ENCODE data around the gene PRKCA. TPM values are rescaled to one million over a fixed set of nuclear protein-coding genes. Genes with fewer than 3 reads are reported as not detected.

PRKCA gene
- total RNA-seq, 2 donors from 2014 or later: 8.3 to 26.5 TPM

DNA sequence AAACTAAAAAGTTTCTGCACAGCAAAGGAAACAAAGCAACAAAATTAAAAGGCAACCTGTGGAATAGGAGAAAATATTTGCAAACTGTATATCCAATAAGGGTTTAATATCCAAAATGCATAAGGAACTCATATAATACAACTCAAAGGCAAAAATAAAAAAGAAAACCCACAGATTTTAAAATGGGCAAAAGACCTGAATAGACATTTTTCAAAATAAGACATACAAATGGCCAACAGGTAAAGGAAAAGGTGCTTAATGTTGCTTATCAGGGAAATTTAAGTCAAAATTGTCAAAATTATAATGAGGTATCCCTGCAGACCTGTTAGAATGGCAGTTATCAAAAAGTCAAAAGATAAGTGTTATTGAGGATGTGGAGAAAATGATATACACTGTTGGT lies 399.0 kb downstream of the PRKCA start:
- H3K27me3 ChIP-seq (replicated peaks; ENCODE audit: insufficient read depth): no peaks in the 10 kb centered on the region
- H3K36me3 ChIP-seq: no peaks in the 10 kb centered on the region
- H3K9me3 ChIP-seq: no peaks in the 10 kb centered on the region
- intact Hi-C loops (cut with DNase I): no loop called here
- no peak for DNase-seq (ENCODE audit: low spot score)
- no peak overlapping the region for H3K4me3 ChIP-seq
- no peaks in the 10 kb centered on the region for H3K4me1 ChIP-seq (replicated peaks)
- no peak overlapping the region for H3K27ac ChIP-seq
- TF ChIP-seq POLR2A (IDR thresholded peaks at IDR 0.05) (no peak), POLR2AphosphoS5 (IDR thresholded peaks at IDR 0.05) (no peak), CTCF (IDR thresholded peaks at IDR 0.05) (no peak)

DNA sequence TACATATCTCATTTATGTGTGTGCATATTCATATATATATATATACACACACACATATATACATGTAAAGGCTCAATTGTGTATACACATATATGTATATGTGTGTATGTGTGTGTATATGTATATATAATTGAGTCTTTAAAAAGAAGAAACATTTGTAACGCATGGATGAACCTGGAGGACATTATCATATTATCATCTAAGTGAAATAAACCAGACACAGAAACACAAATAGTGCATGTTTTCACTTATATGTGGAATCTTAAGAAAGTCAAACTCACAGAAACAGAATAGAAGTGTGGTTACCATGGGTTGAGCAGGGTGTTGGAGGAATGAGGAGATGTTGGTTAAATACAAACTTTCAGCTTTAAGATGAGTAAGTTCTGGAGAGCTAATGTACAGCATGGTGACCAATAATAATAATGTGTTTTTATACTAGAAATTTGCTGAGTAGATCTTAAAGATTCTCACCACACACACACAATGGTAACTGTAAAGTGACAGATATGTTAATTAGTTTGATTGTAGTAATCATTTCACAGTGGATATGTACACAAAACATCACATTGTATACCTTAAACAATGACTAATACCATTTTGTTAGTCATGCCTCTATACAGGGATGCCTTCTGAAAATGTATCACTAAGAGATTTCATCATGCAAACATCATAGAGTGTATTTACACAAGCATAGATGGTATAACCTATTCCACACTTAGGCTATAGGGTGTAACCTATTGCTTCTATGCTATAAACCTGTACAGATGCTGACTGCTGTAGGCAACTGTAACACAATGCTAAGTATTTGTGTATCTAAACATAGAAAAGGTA lies 399.9 kb downstream of the PRKCA start:
- no peak overlapping the region for H3K4me3 ChIP-seq
- H3K36me3 ChIP-seq: no peaks in the 10 kb centered on the region
- no peak overlapping the region for H3K27ac ChIP-seq
- intact Hi-C loops (cut with DNase I): no loop called here
- H3K27me3 ChIP-seq (replicated peaks; ENCODE audit: insufficient read depth): no peaks in the 10 kb centered on the region
- DNase-seq (ENCODE audit: low spot score): no peak
- no peaks in the 10 kb centered on the region for H3K9me3 ChIP-seq
- no peak for TF ChIP-seq CTCF (IDR thresholded peaks at IDR 0.05)
- TF ChIP-seq POLR2AphosphoS5 (IDR thresholded peaks at IDR 0.05): no peak
- no peak for TF ChIP-seq POLR2A (IDR thresholded peaks at IDR 0.05)
- H3K4me1 ChIP-seq (replicated peaks): no peaks in the 10 kb centered on the region
- WGBS: 97% methylated on average over 1 of the region's 1 CpG

DNA sequence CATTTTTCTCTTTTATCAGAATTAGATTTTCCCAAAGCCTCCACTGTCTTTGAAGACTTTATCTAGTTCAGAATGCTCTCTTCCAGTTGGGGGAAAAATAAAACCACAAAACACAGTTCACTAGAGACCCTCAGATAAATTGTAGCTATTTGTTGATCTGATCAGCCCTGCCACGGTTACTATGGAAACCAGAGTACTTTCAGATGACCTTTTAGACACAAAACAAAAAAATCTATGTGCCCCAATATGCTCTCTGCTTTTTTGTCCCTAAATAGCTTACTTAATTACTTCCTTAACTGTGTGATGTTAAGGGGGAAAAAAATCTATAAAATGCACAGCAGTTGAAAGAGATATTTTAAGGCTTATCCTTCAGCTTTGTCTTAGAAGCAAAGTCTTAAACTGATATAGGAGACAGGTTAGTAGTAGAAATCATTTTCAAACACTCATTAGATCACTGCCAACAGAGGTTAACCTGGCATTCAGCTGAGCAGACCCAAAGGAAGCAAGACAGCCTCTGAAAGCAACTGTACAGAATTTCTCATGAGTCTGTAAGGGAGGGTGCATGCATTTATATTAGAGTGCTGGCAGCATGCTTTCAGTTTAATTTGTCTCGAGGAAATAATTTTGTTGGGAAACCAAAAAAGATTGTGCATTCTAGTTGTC lies 402.6 kb downstream of the PRKCA start:
- 36% methylated on average over 2 of the region's 2 CpGs for WGBS
- no peak for TF ChIP-seq POLR2A (IDR thresholded peaks at IDR 0.05)
- no peak for TF ChIP-seq POLR2AphosphoS5 (IDR thresholded peaks at IDR 0.05)
- no peak for TF ChIP-seq CTCF (IDR thresholded peaks at IDR 0.05)
- no peak for DNase-seq (ENCODE audit: low spot score)
- no peaks in the 10 kb centered on the region for H3K36me3 ChIP-seq
- no peaks in the 10 kb centered on the region for H3K9me3 ChIP-seq
- no peak overlapping the region for H3K27ac ChIP-seq
- no peaks in the 10 kb centered on the region for H3K27me3 ChIP-seq (replicated peaks; ENCODE audit: insufficient read depth)
- intact Hi-C loops (cut with DNase I): no loop called here
- no peak overlapping the region for H3K4me3 ChIP-seq
- H3K4me1 ChIP-seq (replicated peaks): no peaks in the 10 kb centered on the region

DNA sequence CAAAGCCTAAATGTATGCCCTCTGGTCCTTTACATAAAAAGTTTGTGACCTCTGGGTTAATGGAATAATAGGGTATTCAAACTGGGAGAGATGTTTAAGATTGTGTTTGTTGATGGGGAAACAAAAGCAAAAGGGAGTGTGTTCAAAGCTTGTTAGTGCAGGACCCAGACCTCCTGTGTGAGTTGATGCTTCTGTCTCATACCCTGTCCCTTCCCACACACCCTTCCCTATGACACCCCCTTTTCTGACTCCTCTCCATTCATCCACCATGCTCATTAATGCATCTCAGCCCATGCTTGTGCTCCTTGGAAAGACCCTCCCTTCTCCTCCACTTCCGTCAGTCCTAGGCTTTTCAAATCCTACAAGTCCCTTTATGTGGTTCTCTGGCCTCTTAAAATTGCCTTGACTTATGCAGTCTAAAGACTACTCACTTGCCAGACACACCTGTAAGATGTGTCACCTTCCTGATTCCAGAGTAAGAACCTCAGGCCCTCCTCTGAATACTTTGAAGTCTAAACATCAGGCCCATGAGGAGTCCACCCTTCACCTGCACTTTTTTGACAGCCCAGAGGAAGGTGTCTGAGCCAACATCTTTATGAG lies 404.5 kb downstream of the PRKCA start:
- Histone ChIP-seq H3K27me3 (replicated peaks; ENCODE audit: insufficient read depth) (no peaks in the 10 kb centered on the region), H3K9me3 (no peaks in the 10 kb centered on the region), H3K27ac (no peak overlapping the region), H3K4me3 (no peak overlapping the region), H3K4me1 (replicated peaks) (peaks cover 3% of the 10 kb centered on the region), H3K36me3 (no peaks in the 10 kb centered on the region)
- WGBS: 100% methylated on average over 1 of the region's 1 CpG
- TF ChIP-seq CTCF (IDR thresholded peaks at IDR 0.05): no peak
- TF ChIP-seq POLR2A (IDR thresholded peaks at IDR 0.05): no peak
- no peak for TF ChIP-seq POLR2AphosphoS5 (IDR thresholded peaks at IDR 0.05)
- no peak for DNase-seq (ENCODE audit: low spot score)
- intact Hi-C loops (cut with DNase I): no loop called here

Measured in prostate gland (tissue), 2 donors.